CD4-positive, alpha-beta T cell (primary cell): ENCODE data around the gene GAL3ST3. TPM values are rescaled to one million over a fixed set of nuclear protein-coding genes. Genes with fewer than 3 reads are reported as not detected.

Source experiments
- ATAC-seq: fragments of 200-7000 bp; cut with Tn5 transposase; one replicate; pipeline ENCODE4 v1.10.0; 2022; ENCODE audit warnings: mild to moderate bottlenecking; ENCODE audit not compliant: poor library complexity
- CTCF ChIA-PET: fragments of 350-600 bp; sonication (Branson Sonifier 250); formaldehyde crosslinking; loops from one replicate; lab custom pipeline; 2021; ENCODE audit warnings: antibody characterized with exemption, inconsistent platforms; lab: Charles Lee
- POLR2A ChIA-PET: fragments of 350-600 bp; sonication (Branson Sonifier 250); formaldehyde crosslinking; loops from one replicate; lab custom pipeline; 2021; ENCODE audit warnings: antibody characterized with exemption, inconsistent platforms; lab: Charles Lee
- DNase-seq, 14 experiments: peaks; one replicate each; pipeline ENCODE4 v3.0.0-alpha.2; 2013 to 2020; ENCODE audit warnings: mixed read lengths in 2 of 14
- H3K27ac ChIP-seq, 2 donors: one replicate each; pipeline versions ENCODE4 v1.5.1 to v1.7.0; 2013; ENCODE audit warnings: low read length in 2 of 2, low read depth in 1 of 2, mild to moderate bottlenecking in 1 of 2
- H3K27me3 ChIP-seq, 2 experiments: 1 replicate in 1 of 2; 2 replicates in 1 of 2; pipeline versions ENCODE4 v1.6.1 to v1.7.0; 2013; ENCODE audit warnings: low read length in 2 of 2, control low read depth in 1 of 2, mild to moderate bottlenecking in 1 of 2, moderate library complexity in 1 of 2; ENCODE audit not compliant: insufficient read depth in 2 of 2, control insufficient read depth in 1 of 2
- H3K36me3 ChIP-seq: one replicate; pipeline ENCODE4 v1.6.1; 2013; ENCODE audit warnings: low read length, control low read depth; ENCODE audit not compliant: insufficient read depth
- H3K4me1 ChIP-seq: one replicate; pipeline ENCODE4 v1.6.1; 2013; ENCODE audit warnings: low read length, control low read depth; ENCODE audit not compliant: insufficient read depth
- H3K4me3 ChIP-seq: one replicate; pipeline ENCODE4 v1.5.1; 2013; ENCODE audit warnings: mild to moderate bottlenecking, low read length, moderate library complexity
- H3K9me3 ChIP-seq, 2 experiments: 1 replicate in 1 of 2; 2 replicates in 1 of 2; pipeline versions ENCODE4 v1.6.1 to v1.7.0; 2013; ENCODE audit warnings: low read length in 2 of 2, mild to moderate bottlenecking in 2 of 2, control low read depth in 1 of 2, moderate library complexity in 1 of 2; ENCODE audit not compliant: control insufficient read depth in 1 of 2, insufficient read depth in 1 of 2
- H3K27ac Mint-ChIP-seq: one replicate; pipeline ENCODE4 v1.8.0; 2020; ENCODE audit warnings: mixed read lengths
- H3K27me3 Mint-ChIP-seq: one replicate; pipeline ENCODE4 v1.8.0; 2021; ENCODE audit warnings: mixed read lengths
- H3K36me3 Mint-ChIP-seq: one replicate; pipeline ENCODE4 v1.8.0; 2021; ENCODE audit warnings: low read depth, mixed read lengths
- H3K4me1 Mint-ChIP-seq: one replicate; pipeline ENCODE4 v1.8.0; 2021; ENCODE audit warnings: low read depth, mixed read lengths
- H3K4me3 Mint-ChIP-seq: one replicate; pipeline ENCODE4 v1.8.0; 2020; ENCODE audit warnings: mild to moderate bottlenecking, mixed read lengths
- H3K9me3 Mint-ChIP-seq: one replicate; pipeline ENCODE4 v1.8.0; 2020; ENCODE audit warnings: mixed read lengths
- CTCF ChIP-seq: fragments of 200-600 bp; IDR thresholded peaks from one replicate; pipeline ENCODE4 v1.8.0; 2022; ENCODE audit warnings: antibody characterized with exemption, mild to moderate bottlenecking
- intact Hi-C, 2 experiments: fragments of 100-400 bp; cut with DNase I in 1 of 2; cut with micrococcal nuclease in 1 of 2; formaldehyde crosslinking; loops; one replicate each; pipeline versions ENCODE4 v1.15.1 to v1.9.0; 2023 to 2025; cut with DNase I, micrococcal nuclease
- total RNA-seq, 174 experiments: library from RNA in 2 of 174; stranded (reverse) in 2 of 174; gene quantifications; one replicate each; pipeline ENCODE4 v1.2.3 and lab custom pipeline; 2021 to 2026

The GAL3ST3 gene
- total RNA-seq, 2 experiments from 2014 or later = not detected

GRCh38 chr11:66003291-66003690 lies 45.7 kb downstream of the GAL3ST3 start:
- POLR2A ChIA-PET = interaction anchor here (0.5 to 1.5 kb wide), 6 partner anchors 49 to 580 kb away, joined by 3 to 33 read pairs (median 6); partner anchors contain the start of genes CFL1, MUS81, NEAT1 and SF3B2
- intact Hi-C loops = no loop called here
- H3K4me1 Mint-ChIP-seq = peaks cover 44% of the 10 kb centered on the region

GRCh38 chr11:66002648-66003225 lies 46.2 kb downstream of the GAL3ST3 start:
- Histone ChIP-seq H3K27ac (peak overlapping the region; percentile 86 to 96), H3K36me3 (peaks cover 51% of the 10 kb centered on the region), H3K9me3 (no peaks in the 10 kb centered on the region), H3K27me3 (no peaks in the 10 kb centered on the region), H3K4me3 (peak overlapping the region; percentile 75), H3K4me1 (peaks cover 39% of the 10 kb centered on the region)
- H3K27me3 Mint-ChIP-seq = no peaks in the 10 kb centered on the region
- H3K9me3 Mint-ChIP-seq = no peaks in the 10 kb centered on the region
- DNase-seq (peak in 5 of 14 experiments; percentile 64 to 91 (median 72)), ATAC-seq (peak; percentile 67)
- ChIA-PET CTCF (interaction anchor here (1.0 to 1.4 kb wide), 8 partner anchors 20 to 290 kb away, joined by 3 to 10 read pairs (median 4); partner anchors contain the start of genes CCDC85B, FIBP, KAT5 and MUS81), POLR2A (interaction anchor here (0.5 to 1.5 kb wide), 22 partner anchors 10 to 580 kb away, joined by 3 to 33 read pairs (median 6); partner anchors contain the start of genes CCDC85B, CFL1, KAT5 and MUS81)
- no peak for TF ChIP-seq CTCF
- H3K36me3 Mint-ChIP-seq = peaks cover 69% of the 10 kb centered on the region
- intact Hi-C loops = loop anchor here (1.0 kb wide), 5 partner anchors 41 to 144 kb away; partner anchors contain the start of genes SART1 (in 2 of the 2), C11orf68 (in 1 of the 2), CFL1 (in 1 of the 2) and DRAP1 (in 1 of the 2)
- H3K4me1 Mint-ChIP-seq = peaks cover 49% of the 10 kb centered on the region
- H3K27ac Mint-ChIP-seq = peak overlapping the region; percentile 97
- peak overlapping the region; percentile 94 for H3K4me3 Mint-ChIP-seq

More at GRCh38 chr11:66003291-66003690, 45.7 kb downstream of the GAL3ST3 start:
- Mint-ChIP-seq H3K27me3 (no peaks in the 10 kb centered on the region), H3K4me3 (peak overlapping the region; percentile 85), H3K36me3 (peaks cover 64% of the 10 kb centered on the region), H3K27ac (peak overlapping the region; percentile 97), H3K9me3 (no peaks in the 10 kb centered on the region)
- peaks cover 39% of the 10 kb centered on the region for H3K4me1 ChIP-seq
- no peaks in the 10 kb centered on the region for H3K27me3 ChIP-seq
- peak overlapping the region; percentile 51 to 96 for H3K27ac ChIP-seq
- no peak for DNase-seq
- no peak for TF ChIP-seq CTCF
- CTCF ChIA-PET = interaction anchor here (1.0 to 1.4 kb wide), 4 partner anchors 48 to 291 kb away, joined by 3 to 7 read pairs (median 4); partner anchors contain the start of genes CCDC85B, FIBP and KAT5
- peak overlapping the region; percentile 75 for H3K4me3 ChIP-seq
- peaks cover 46% of the 10 kb centered on the region for H3K36me3 ChIP-seq
- ATAC-seq = no peak
- H3K9me3 ChIP-seq = no peaks in the 10 kb centered on the region

- Histone ChIP-seq H3K4me3 (peak within 1 kb of the TSS; percentile 75), H3K27ac (peak within 1 kb of the TSS; percentile 86 to 96), H3K27me3 (no peaks in the 10 kb centered on the region), H3K36me3 (peaks cover 58% of the 10 kb centered on the region), H3K9me3 (no peaks in the 10 kb centered on the region), H3K4me1 (peaks cover 39% of the 10 kb centered on the region)
- no peaks in the 10 kb centered on the region for H3K9me3 Mint-ChIP-seq
- peaks cover 54% of the 10 kb centered on the region for H3K4me1 Mint-ChIP-seq
- H3K36me3 Mint-ChIP-seq = peaks cover 76% of the 10 kb centered on the region
- peak within 1 kb of the TSS; percentile 94 for H3K4me3 Mint-ChIP-seq
- POLR2A ChIA-PET = interaction anchor here (0.7 to 1.5 kb wide), 21 partner anchors 11 to 387 kb away, joined by 3 to 33 read pairs (median 6); partner anchors contain the start of genes CCDC85B, CFL1, KAT5 and MUS81
- H3K27ac Mint-ChIP-seq = peak within 1 kb of the TSS; percentile 97
- TF ChIP-seq CTCF = no peak
- intact Hi-C loops = loop anchor here (1.0 kb wide), 5 partner anchors 41 to 144 kb away; partner anchors contain the start of genes SART1 (in 2 of the 2), C11orf68 (in 1 of the 2), CFL1 (in 1 of the 2) and DRAP1 (in 1 of the 2)
- CTCF ChIA-PET = interaction anchor here (1.0 to 1.4 kb wide), 8 partner anchors 21 to 290 kb away, joined by 3 to 10 read pairs (median 4); partner anchors contain the start of genes CCDC85B, FIBP, KAT5 and MUS81
- ATAC-seq = peak; percentile 77
- H3K27me3 Mint-ChIP-seq = no peaks in the 10 kb centered on the region
- peak; percentile 84 to 98 (median 89) for DNase-seq
Measured at GRCh38 chr11:66001942-66002647, 46.9 kb downstream of the GAL3ST3 start, which contains the start of the genes BANF1 and EIF1AD. BANF1 (plus strand) TSS chr11:66002503; CDS start chr11:66003251, 748 bp downstream. EIF1AD (minus strand) TSS chr11:66002157; CDS start chr11:66000389, 1,768 bp downstream.
